Small intestine (tissue), 7 donors: ENCODE data around the gene ADGRL3. TPM values are rescaled to one million over a fixed set of nuclear protein-coding genes. Genes with fewer than 3 reads are reported as not detected.

Source experiments
- DNase-seq, 2 donors: peaks; one replicate each; pipeline versions ENCODE4 v3.0.0 to v3.0.0-alpha.2; 2013
- FAIRE-seq: peaks from 2 replicates; lab custom pipeline; 2012; peaks lifted over from hg19 to GRCh38; lab: Jason Lieb, UNC
- H3K27ac ChIP-seq, 3 donors: one replicate each; pipeline ENCODE4 v1.5.1; 2013; ENCODE audit warnings: low read length in 2 of 3, mild to moderate bottlenecking in 2 of 3, control low read depth in 1 of 3, inconsistent platforms in 1 of 3, low read depth in 1 of 3, moderate library complexity in 1 of 3
- H3K27me3 ChIP-seq, 3 donors: one replicate each; pipeline ENCODE4 v1.6.1; 2013; ENCODE audit warnings: low read length in 3 of 3, inconsistent platforms in 1 of 3; ENCODE audit not compliant: control insufficient read depth in 3 of 3, insufficient read depth in 3 of 3
- H3K36me3 ChIP-seq, 3 donors: one replicate each; pipeline ENCODE4 v1.6.1; 2013; ENCODE audit warnings: low read length in 3 of 3, inconsistent platforms in 1 of 3, low read depth in 1 of 3, mild to moderate bottlenecking in 1 of 3, moderate library complexity in 1 of 3; ENCODE audit not compliant: control insufficient read depth in 3 of 3, insufficient read depth in 2 of 3
- H3K4me1 ChIP-seq, 3 donors: one replicate each; pipeline ENCODE4 v1.6.1; 2013; ENCODE audit warnings: low read length in 2 of 3, inconsistent platforms in 1 of 3, low read depth in 1 of 3, mild to moderate bottlenecking in 1 of 3, moderate library complexity in 1 of 3; ENCODE audit not compliant: control insufficient read depth in 3 of 3, insufficient read depth in 2 of 3
- H3K4me3 ChIP-seq, 3 donors: one replicate each; pipeline ENCODE4 v1.5.1; 2013; ENCODE audit warnings: low read length in 3 of 3, control low read depth in 1 of 3, inconsistent platforms in 1 of 3, low read depth in 1 of 3, mild to moderate bottlenecking in 1 of 3, moderate library complexity in 1 of 3
- H3K9me3 ChIP-seq, 2 donors: one replicate each; pipeline ENCODE4 v1.6.1; 2013; ENCODE audit warnings: low read depth in 1 of 2, low read length in 1 of 2; ENCODE audit not compliant: control insufficient read depth in 2 of 2, insufficient read depth in 1 of 2
- WGBS, 3 donors: extraction: QIAGEN DNeasy Blood & Tissue Kit; methylation state at CpG; one replicate each; pipeline ENCODE4 v1.1.7; 2013; 5-methylcytosine and 5-hydroxymethylcytosine counted together
- polyA plus RNA-seq, 4 donors: library from polyadenylated mRNA; stranded (reverse) in 3 of 4; unstranded in 1 of 4; fragments of 200-250 nt in 3 of 4; fragments of 120-200 nt in 1 of 4; gene quantifications; one replicate each; pipeline versions ENCODE4 v1.2.1 to v1.2.3, GENCODE V29; 2013
- donor health status: healthy with polysubstance abuse.
- donor health status: control.
- donor health status: control.
- donor health status: Bipolar disorder and iron deficiency.
- donor health status: healthy.

The ADGRL3 gene
- polyA plus RNA-seq, 4 donors, result under 0.01 to 7.9 (median 1.3) TPM

DNA sequence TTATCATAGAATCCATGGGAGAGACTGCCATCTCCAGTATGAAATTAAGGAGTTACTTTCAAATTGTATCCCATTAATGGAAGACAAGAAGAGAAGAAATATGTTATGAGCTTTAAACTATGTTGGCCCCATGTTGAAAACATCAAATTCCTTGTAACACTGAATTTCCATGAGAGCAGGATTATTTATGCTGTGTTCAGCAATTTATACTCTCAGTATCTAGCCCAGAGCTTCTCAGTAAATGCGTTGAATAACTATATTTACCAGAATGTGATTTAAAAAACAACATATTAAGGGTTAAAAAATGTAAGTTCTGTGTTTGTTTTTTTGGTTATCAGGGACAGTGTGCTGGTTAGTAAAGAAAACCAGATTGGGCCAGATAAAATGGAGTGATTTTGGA lies 74.2 kb downstream of the ADGRL3 start:
- Histone ChIP-seq H3K4me1 (no peaks in the 10 kb centered on the region), H3K27ac (no peak overlapping the region), H3K36me3 (no peaks in the 10 kb centered on the region), H3K27me3 (no peaks in the 10 kb centered on the region), H3K4me3 (no peak overlapping the region), H3K9me3 (no peaks in the 10 kb centered on the region)
- FAIRE-seq, result no peak
- DNase-seq, result no peak
- WGBS, 3 donors, result 76 to 90% (median 88%) methylated on average over 1 of the region's 1 CpG

GRCh38 chr4:61275241-61275640 lies 75.1 kb downstream of the ADGRL3 start:
- Histone ChIP-seq H3K4me1 (no peaks in the 10 kb centered on the region), H3K36me3 (no peaks in the 10 kb centered on the region), H3K4me3 (no peak overlapping the region), H3K27ac (no peak overlapping the region), H3K27me3 (no peaks in the 10 kb centered on the region), H3K9me3 (no peaks in the 10 kb centered on the region)
- WGBS, 3 donors, result 36 to 57% (median 52%) methylated on average over 2 of the region's 2 CpGs
- FAIRE-seq, result no peak
- DNase-seq, result no peak

DNA sequence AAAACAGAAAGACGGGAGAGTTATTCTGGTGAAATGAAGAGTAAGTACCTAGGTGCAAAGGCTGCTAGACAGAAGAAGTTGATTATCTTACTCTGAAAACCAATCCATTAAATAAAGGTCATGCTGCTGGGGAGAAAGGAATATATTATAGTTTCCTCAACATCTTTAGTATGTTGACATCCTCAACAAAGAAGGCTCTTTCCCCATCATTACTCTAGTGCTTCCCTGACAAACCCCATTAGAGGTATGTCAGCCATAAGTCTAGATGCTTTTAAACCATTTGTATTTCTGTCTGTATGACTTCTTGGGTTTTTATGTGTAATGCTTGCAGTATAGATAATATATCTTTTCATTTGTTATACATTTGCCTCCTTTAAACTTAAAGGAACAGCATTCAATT lies 75.9 kb downstream of the ADGRL3 start:
- Histone ChIP-seq H3K27me3 (no peaks in the 10 kb centered on the region), H3K4me1 (no peaks in the 10 kb centered on the region), H3K9me3 (no peaks in the 10 kb centered on the region), H3K36me3 (no peaks in the 10 kb centered on the region), H3K4me3 (no peak overlapping the region), H3K27ac (no peak overlapping the region)
- FAIRE-seq (no peak), DNase-seq (no peak)
- WGBS, 3 donors, result 91 to 92% (median 92%) methylated on average over 1 of the region's 1 CpG

DNA sequence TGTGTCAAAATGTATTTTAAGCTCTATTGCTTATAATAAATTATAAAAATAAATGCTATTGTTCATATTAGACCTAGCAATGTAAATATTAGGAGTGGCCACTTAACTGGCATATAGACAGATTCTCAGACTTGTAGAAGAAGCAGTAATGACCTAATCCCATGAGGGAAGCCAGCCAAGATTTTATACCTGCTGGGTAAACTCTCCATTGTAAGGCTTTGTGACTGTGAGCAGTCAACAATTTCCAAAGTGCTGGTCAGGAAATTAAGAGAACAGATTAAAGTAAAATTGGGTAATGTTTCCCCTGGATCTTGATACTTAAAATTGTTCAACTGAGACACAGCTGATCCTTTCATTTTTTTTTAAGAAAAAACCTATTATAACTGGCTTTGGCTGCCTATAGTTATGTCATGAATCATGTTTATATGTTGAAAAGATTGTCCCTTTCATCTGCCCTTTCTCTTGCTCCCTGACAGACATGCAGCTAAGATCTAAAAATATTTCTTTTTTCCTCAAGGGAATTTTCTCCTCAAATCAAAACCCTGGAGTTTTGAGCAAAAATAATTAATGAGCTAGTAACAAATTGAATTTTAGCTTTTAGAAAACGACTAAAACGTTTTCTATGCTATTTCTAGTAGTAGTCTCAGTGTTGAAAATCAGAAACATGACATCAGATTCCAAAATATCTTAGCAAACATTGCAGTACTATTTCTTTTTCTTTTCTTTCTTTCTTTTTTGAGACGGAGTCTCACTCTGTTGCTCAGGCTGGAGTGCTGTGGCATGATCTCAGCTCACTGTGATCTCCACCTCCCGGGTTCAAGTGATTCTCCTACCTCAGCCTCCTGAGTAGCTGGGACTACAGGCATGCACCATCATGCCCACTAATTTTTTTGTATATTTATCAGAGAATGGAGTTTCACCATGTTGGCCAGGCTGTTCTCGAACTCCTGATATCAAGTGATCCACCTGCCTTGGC lies 77.9 kb downstream of the ADGRL3 start:
- no peaks in the 10 kb centered on the region for H3K4me1 ChIP-seq
- DNase-seq (no peak), FAIRE-seq (no peak)
- H3K4me3 ChIP-seq, result no peak overlapping the region
- H3K27ac ChIP-seq, result no peak overlapping the region
- no peaks in the 10 kb centered on the region for H3K36me3 ChIP-seq
- no peaks in the 10 kb centered on the region for H3K9me3 ChIP-seq
- 70 to 73% (median 71%) methylated on average over 5 of the region's 5 CpGs for WGBS, 3 donors
- H3K27me3 ChIP-seq, result no peaks in the 10 kb centered on the region

DNA sequence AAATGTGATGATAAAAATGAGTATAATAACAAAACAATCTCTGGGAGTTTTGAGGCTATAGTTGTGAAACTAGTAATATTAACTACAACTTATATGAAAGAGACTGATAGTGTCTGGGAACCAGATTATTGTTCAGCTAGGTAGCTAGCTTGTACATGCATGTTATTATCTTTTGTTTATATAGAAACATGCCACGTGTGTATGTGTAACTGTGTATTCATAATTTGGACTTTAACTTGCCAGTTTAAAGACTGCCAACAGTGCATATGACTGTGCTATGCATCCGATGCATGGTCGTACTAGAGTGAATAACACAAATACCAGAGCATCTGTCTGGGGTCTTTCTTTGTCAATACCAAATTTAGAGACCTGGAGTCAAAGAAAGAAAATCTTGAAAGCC lies 92.2 kb downstream of the ADGRL3 start:
- H3K27ac ChIP-seq, result no peak overlapping the region
- WGBS, 3 donors, result 21 to 67% (median 36%) methylated on average over 3 of the region's 3 CpGs
- no peak overlapping the region for H3K4me3 ChIP-seq
- no peaks in the 10 kb centered on the region for H3K36me3 ChIP-seq
- H3K4me1 ChIP-seq, result no peaks in the 10 kb centered on the region
- no peaks in the 10 kb centered on the region for H3K9me3 ChIP-seq
- DNase-seq (no peak), FAIRE-seq (no peak)
- H3K27me3 ChIP-seq, result no peaks in the 10 kb centered on the region

- no peaks in the 10 kb centered on the region for H3K9me3 ChIP-seq
- FAIRE-seq (no peak), DNase-seq (no peak)
- H3K27ac ChIP-seq, result no peak overlapping the region
- no peaks in the 10 kb centered on the region for H3K36me3 ChIP-seq
- 65 to 79% (median 74%) methylated on average over 7 of the region's 7 CpGs for WGBS, 3 donors
- H3K4me1 ChIP-seq, result no peaks in the 10 kb centered on the region
- no peaks in the 10 kb centered on the region for H3K27me3 ChIP-seq
- no peak overlapping the region for H3K4me3 ChIP-seq
Measured at GRCh38 chr4:61293707-61294400, 93.7 kb downstream of the ADGRL3 start.

- Histone ChIP-seq H3K27ac (no peak overlapping the region), H3K9me3 (no peaks in the 10 kb centered on the region), H3K4me3 (no peak overlapping the region), H3K4me1 (no peaks in the 10 kb centered on the region), H3K36me3 (no peaks in the 10 kb centered on the region), H3K27me3 (no peaks in the 10 kb centered on the region)
- DNase-seq, result no peak
- WGBS, 3 donors, result 73 to 85% (median 76%) methylated on average over 6 of the region's 6 CpGs
- FAIRE-seq, result no peak
Measured at GRCh38 chr4:61294936-61295335, 94.8 kb downstream of the ADGRL3 start.

DNA sequence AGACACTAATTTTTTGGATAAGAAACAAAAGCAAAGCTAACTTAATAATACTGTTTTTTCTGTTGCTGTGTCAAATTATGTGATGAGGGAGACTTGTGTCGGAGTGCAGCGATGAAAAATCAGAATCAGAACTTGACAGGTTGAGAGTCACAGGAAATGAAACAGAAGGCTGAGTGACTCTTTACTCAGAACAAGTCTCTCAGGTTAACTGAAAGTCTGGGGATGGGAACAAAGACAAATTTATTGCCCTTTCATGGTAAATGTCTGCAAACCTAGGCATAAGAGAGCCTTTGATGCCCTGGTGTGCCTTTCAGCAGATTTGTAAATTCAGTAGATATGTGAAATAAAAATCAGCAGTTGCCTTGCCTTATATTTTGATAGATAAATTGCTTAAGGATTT lies 96.0 kb downstream of the ADGRL3 start:
- H3K4me1 ChIP-seq, result no peaks in the 10 kb centered on the region
- no peaks in the 10 kb centered on the region for H3K27me3 ChIP-seq
- no peak overlapping the region for H3K27ac ChIP-seq
- H3K4me3 ChIP-seq, result no peak overlapping the region
- H3K9me3 ChIP-seq, result no peaks in the 10 kb centered on the region
- no peak for FAIRE-seq
- WGBS, 3 donors, result 57 to 83% (median 78%) methylated on average over 2 of the region's 2 CpGs
- H3K36me3 ChIP-seq, result no peaks in the 10 kb centered on the region
- no peak for DNase-seq
